SK-N-MC (cell line): ENCODE data around the gene DISC1.

ENCODE experiments used
- EZH2 ChIP-seq: fragments of 200-600 bp; sonication (generic); IDR thresholded peaks from one replicate; pipeline ENCODE4 v1.6.1; 2017; ENCODE audit warnings: antibody characterized with exemption
- FOXP2 ChIP-seq: optimal IDR thresholded peaks from 2 replicates; pipeline ENCODE3; 2011; ENCODE audit warnings: mild to moderate bottlenecking, moderate library complexity; ENCODE audit not compliant: insufficient read depth; ENCODE audit errors: extremely low read length, control extremely low read depth
- POLR2AphosphoS5 ChIP-seq: IDR thresholded peaks from 2 replicates; pipeline ENCODE4 v1.6.1; 2012; ENCODE audit warnings: mild to moderate bottlenecking, low read depth, low read length, borderline replicate concordance

- no peak for TF ChIP-seq EZH2
- TF ChIP-seq POLR2AphosphoS5: no peak
- no peak for TF ChIP-seq FOXP2
Observed at GRCh38 chr1:231631717-231632116, 5.1 kb downstream of the DISC1 start.
